PC-3 (cell line): ENCODE measurements around the gene SCGN. TPM values are rescaled to one million over a fixed set of nuclear protein-coding genes. Genes with fewer than 3 reads are reported as not detected.

Experiments
- ATAC-seq: fragments of 200-7000 bp; cut with Tn5 transposase; 2 replicates; pipeline ENCODE4 v1.9.1; 2020; ENCODE audit warnings: mild to moderate bottlenecking, moderate library complexity
- BruUV-seq: library from RNA; stranded (reverse); fragments of 400-500 nt; replicated peaks from 2 replicates; lab custom pipeline; 2021; lab: Mats Ljungman, UMichigan
- CTCF ChIA-PET: fragments of 300-600 bp; sonication (Branson Sonifier 250); formaldehyde crosslinking; loops from one replicate; lab custom pipeline; 2022; ENCODE audit warnings: antibody characterized with exemption; lab: Charles Lee
- POLR2A ChIA-PET: fragments of 300-600 bp; sonication (Branson Sonifier 250); formaldehyde crosslinking; loops from one replicate; lab custom pipeline; 2022; ENCODE audit warnings: antibody characterized with exemption; ENCODE audit not compliant: unreplicated experiment; lab: Charles Lee
- DNase-seq: peaks from one replicate; pipeline ENCODE4 v3.0.0-alpha.2; 2015
- H2AFZ ChIP-seq: fragments of 300-600 bp; sonication (generic); 2 replicates; pipeline ENCODE4 v1.6.0; 2016; ENCODE audit warnings: antibody characterized with exemption, low read length
- H3F3A ChIP-seq: fragments of 300-600 bp; sonication (generic); one replicate; pipeline ENCODE4 v1.6.0; 2017; ENCODE audit warnings: antibody characterized with exemption, low read length, control low read depth, mild to moderate bottlenecking; ENCODE audit not compliant: unreplicated experiment
- H3K27ac ChIP-seq: fragments of 300-600 bp; sonication (generic); 2 replicates; pipeline ENCODE4 v1.5.1; 2016; ENCODE audit warnings: mild to moderate bottlenecking, low read length
- H3K27me3 ChIP-seq: fragments of 300-600 bp; sonication (generic); 2 replicates; pipeline ENCODE4 v1.6.1; 2016; ENCODE audit warnings: low read length, mixed read lengths
- H3K36me3 ChIP-seq: fragments of 300-600 bp; sonication (generic); 2 replicates; pipeline ENCODE4 v1.6.1; 2016; ENCODE audit warnings: low read depth, mixed run types, low read length, mixed read lengths
- H3K4me1 ChIP-seq: fragments of 300-600 bp; sonication (generic); 2 replicates; pipeline ENCODE4 v1.5.1; 2016; ENCODE audit warnings: low read length; ENCODE audit not compliant: insufficient read depth
- H3K4me2 ChIP-seq: fragments of 300-600 bp; sonication (generic); 2 replicates; pipeline ENCODE4 v1.6.0; 2016; ENCODE audit warnings: low read length
- H3K4me3 ChIP-seq: fragments of 300-600 bp; sonication (generic); 2 replicates; pipeline ENCODE4 v1.5.1; 2016; ENCODE audit warnings: mild to moderate bottlenecking, low read length, mixed read lengths
- H3K79me2 ChIP-seq: fragments of 300-600 bp; sonication (generic); 2 replicates; pipeline ENCODE4 v1.6.1; 2017; ENCODE audit warnings: low read length, mixed read lengths
- H3K9ac ChIP-seq: fragments of 300-600 bp; sonication (generic); 2 replicates; pipeline ENCODE4 v1.6.0; 2016; ENCODE audit warnings: mild to moderate bottlenecking, low read length
- H3K9me2 ChIP-seq: fragments of 300-600 bp; sonication (generic); replicated peaks from 2 replicates; pipeline ENCODE4 v1.6.1; 2016; ENCODE audit warnings: mixed run types, low read length, mixed read lengths
- H3K9me3 ChIP-seq: fragments of 300-600 bp; sonication (generic); 2 replicates; pipeline ENCODE4 v1.6.1; 2016; ENCODE audit warnings: low read length, mixed read lengths
- H4K20me1 ChIP-seq: fragments of 300-600 bp; sonication (generic); 2 replicates; pipeline ENCODE4 v1.6.1; 2016; ENCODE audit warnings: low read length, mixed read lengths
- CTCF ChIP-seq: fragments of 300-600 bp; sonication (generic); conservative IDR thresholded peaks from 2 replicates; pipeline ENCODE4 v1.5.1; 2017; ENCODE audit warnings: antibody characterized with exemption, low read depth, mild to moderate bottlenecking, low read length
- EZH2 ChIP-seq: fragments of 300-600 bp; sonication (generic); IDR thresholded peaks from one replicate; pipeline ENCODE4 v1.6.1; 2017; ENCODE audit warnings: antibody characterized with exemption, mild to moderate bottlenecking, low read length; ENCODE audit not compliant: unreplicated experiment
- EZH2phosphoT487 ChIP-seq: fragments of 300-600 bp; sonication (generic); IDR thresholded peaks from 2 replicates; pipeline ENCODE4 v1.6.1; 2018; ENCODE audit warnings: mild to moderate bottlenecking, antibody characterized with exemption, low read length, borderline replicate concordance
- intact Hi-C: fragments of 100-400 bp; cut with micrococcal nuclease; formaldehyde crosslinking; loops from 2 replicates; pipeline ENCODE4 v1.9.0; 2023
- total RNA-seq: library from RNA; depleted of rRNA; stranded (reverse); fragments of >200 nt; gene quantifications from 2 replicates; pipeline ENCODE4 v1.2.3, GENCODE V29; 2014

The SCGN gene
- total RNA-seq, 1 experiment from 2014 or later = not detected

GRCh38 chr6:25715794-25716193 lies 63.8 kb downstream of the SCGN start:
- Histone ChIP-seq H3F3A (no peaks in the 10 kb centered on the region), H3K27me3 (peaks cover 26% of the 10 kb centered on the region), H3K4me1 (no peaks in the 10 kb centered on the region), H3K4me3 (no peak overlapping the region), H3K36me3 (no peaks in the 10 kb centered on the region), H3K27ac (no peak overlapping the region), H3K9me3 (no peaks in the 10 kb centered on the region), H3K79me2 (no peaks in the 10 kb centered on the region), H3K9ac (no peak overlapping the region), H3K4me2 (no peak overlapping the region), H2AFZ (no peak overlapping the region), H4K20me1 (no peaks in the 10 kb centered on the region), H3K9me2 (no peaks in the 10 kb centered on the region)
- no TSS peak for BruUV-seq
- TF ChIP-seq CTCF = no peak
- no peak for TF ChIP-seq EZH2
- TF ChIP-seq EZH2phosphoT487 = no peak
- ChIA-PET CTCF (interaction anchor here (1.0 kb wide), 1 partner anchor 45 kb away, joined by 4 read pairs; no protein-coding TSS in a partner anchor), POLR2A (no interaction called here)
- ATAC-seq (no peak), DNase-seq (no peak)
- intact Hi-C loops = loop anchor here (5.0 kb wide), 1 partner anchor 493 kb away; no protein-coding TSS in a partner anchor

- intact Hi-C loops = loop anchor here (2.0 to 5.0 kb wide), 2 partner anchors 47 to 496 kb away; no protein-coding TSS in a partner anchor
- no peaks in the 10 kb centered on the region for H3K9me2 ChIP-seq
- BruUV-seq = no TSS peak
- no peaks in the 10 kb centered on the region for H3F3A ChIP-seq
- no peak overlapping the region for H3K4me2 ChIP-seq
- CTCF ChIA-PET = interaction anchor here (0.9 to 1.4 kb wide), 2 partner anchors 47 to 495 kb away, joined by 3 to 20 read pairs; no protein-coding TSS in a partner anchor
- no peak overlapping the region for H3K9ac ChIP-seq
- no peaks in the 10 kb centered on the region for H3K9me3 ChIP-seq
- no peaks in the 10 kb centered on the region for H3K4me1 ChIP-seq
- H3K27ac ChIP-seq = no peak overlapping the region
- ATAC-seq = no peak; the same call in 1 of the 2 replicates
- H3K36me3 ChIP-seq = no peaks in the 10 kb centered on the region
- no peaks in the 10 kb centered on the region for H3K79me2 ChIP-seq
- H4K20me1 ChIP-seq = no peaks in the 10 kb centered on the region
- peaks cover 40% of the 10 kb centered on the region for H3K27me3 ChIP-seq
- TF ChIP-seq EZH2 = no peak
- TF ChIP-seq EZH2phosphoT487 = no peak
- TF ChIP-seq CTCF = peak; percentile 79
- DNase-seq = peak; percentile 67
- no peak overlapping the region for H3K4me3 ChIP-seq
- no peak overlapping the region for H2AFZ ChIP-seq
- POLR2A ChIA-PET = no interaction called here
Observed at GRCh38 chr6:25717866-25718740, 66.1 kb downstream of the SCGN start.
